Measurements from ENCODE around the gene CTAG1B. TPM values are rescaled to one million over a fixed set of nuclear protein-coding genes. Genes with fewer than 3 reads are reported as not detected.

Gene CTAG1B
- total and polyA plus RNA-seq, 2 donors (not counting 3 experiments of a cell fraction or from before 2014, with no cell fraction given): not detected

- H3K36me3 ChIP-seq (ENCODE audit: control insufficient read depth in 2 of 2, extremely low read depth in 1 of 2, insufficient read depth in 2 of 2, low read length in 2 of 2): no peaks in the 10 kb centered on the region
- no TSS peak for BruUV-seq (replicated peaks)
- no peaks in the 10 kb centered on the region for H3K9me1 ChIP-seq (replicated peaks; ENCODE audit: control insufficient read depth, extremely low read depth, insufficient read depth, low read length)
- H3K4me3 ChIP-seq (replicated peaks in 1 of 3; ENCODE audit: insufficient read depth in 1 of 3, low read depth in 1 of 3, low read length in 3 of 3): no peak overlapping the region
- FAIRE-seq (no peak), DNase-seq (ENCODE audit: low read depth, low spot score) (no peak)
- peaks cover 3% of the 10 kb centered on the region for H3K4me1 ChIP-seq (ENCODE audit: control insufficient read depth, extremely low read depth, insufficient read depth, low read length)
- ChIA-PET CTCF (no interaction called here), POLR2A (no interaction called here)
- H3K4me2 ChIP-seq (ENCODE audit: insufficient read depth, low read length): no peak overlapping the region
- no peaks in the 10 kb centered on the region for H4K20me1 ChIP-seq (replicated peaks; ENCODE audit: control insufficient read depth, extremely low read depth, insufficient read depth, low read length)
- H3K9me3 ChIP-seq (replicated peaks; ENCODE audit: control insufficient read depth, insufficient read depth, low read length): no peaks in the 10 kb centered on the region
- H3K9ac ChIP-seq (replicated peaks; ENCODE audit: extremely low read depth, insufficient read depth, low read length): no peak overlapping the region
- intact Hi-C loops (cut with micrococcal nuclease): no loop called here
- no peak for TF ChIP-seq GATA2 (IDR thresholded peaks at IDR 0.05; ENCODE audit: insufficient read depth, insufficient read length, low read depth, low read length)
- no peak for TF ChIP-seq FOS (IDR thresholded peaks at IDR 0.05; ENCODE audit: borderline replicate concordance, insufficient read depth, low read length)
- TF ChIP-seq MAX (IDR thresholded peaks at IDR 0.05; ENCODE audit: insufficient read depth, insufficient read length): no peak
- no peak for TF ChIP-seq EZH2 (IDR thresholded peaks at IDR 0.05; ENCODE audit: borderline replicate concordance, low read depth, low read length, severe bottlenecking)
- TF ChIP-seq POLR2A (IDR thresholded peaks at IDR 0.05; ENCODE audit: low read depth, low read length): no peak
- TF ChIP-seq POLR2AphosphoS5 (IDR thresholded peaks at IDR 0.05; ENCODE audit: insufficient read depth, low read depth, low read length): no peak
- no peak for TF ChIP-seq MYC (IDR thresholded peaks at IDR 0.05; ENCODE audit: low read depth, low read length)
- no peak for TF ChIP-seq JUN (IDR thresholded peaks at IDR 0.05; ENCODE audit: borderline replicate concordance, insufficient read depth, insufficient read length, low read depth)
- no peak for TF ChIP-seq CTCF (IDR thresholded peaks at IDR 0.05; ENCODE audit: extremely low read depth in 1 of 2, insufficient read depth in 1 of 2, low read depth in 1 of 2, low read length in 2 of 2)
- H3K79me2 ChIP-seq (ENCODE audit: control insufficient read depth, insufficient read depth, low read length): no peaks in the 10 kb centered on the region
- no peak overlapping the region for H2AFZ ChIP-seq (ENCODE audit: low read depth, low read length)
- no peaks in the 10 kb centered on the region for H3K27me3 ChIP-seq (ENCODE audit: control insufficient read depth in 2 of 2, insufficient read depth in 2 of 2, low read length in 2 of 2)
- dilution Hi-C loops (cut with MboI; ENCODE audit: extremely low pct_ligation_motif_present, low sequenced_read_pairs): no loop called here
- no peak overlapping the region for H3K27ac ChIP-seq (ENCODE audit: insufficient read depth, low read depth, low read length)
These were observed 35.8 kb upstream of the CTAG1B start for GRCh38 chrX:154654925-154655324.
